HG02885 (cell line): ENCODE results near the gene AMPH.
"Not testable (repeated sequence)": the region's sequence is repeated elsewhere in the genome, so short reads cannot be mapped to it uniquely, and the experiment has no call there.

Source experiments
- ATAC-seq: cut with Tn5 transposase; IDR thresholded peaks from one replicate; pipeline ENCODE4 v1.9.1; 2021; ENCODE audit warnings: mild to moderate bottlenecking; ENCODE audit not compliant: unreplicated experiment, poor library complexity

Gene AMPH

GRCh38 chr7:38629651-38630510 lies 1.3 kb downstream of the AMPH start:
- no peak for ATAC-seq

- ATAC-seq, result no peak
Measured at GRCh38 chr7:38628630-38629385, 2.4 kb downstream of the AMPH start.

GRCh38 chr7:38625866-38626265 lies 5.3 kb downstream of the AMPH start:
- no peak for ATAC-seq

- no peak for ATAC-seq
Measured at GRCh38 chr7:38615665-38616064, 15.5 kb downstream of the AMPH start.

GRCh38 chr7:38607466-38607865 lies 23.7 kb downstream of the AMPH start:
- no peak for ATAC-seq

GRCh38 chr7:38600741-38601140 lies 30.4 kb downstream of the AMPH start:
- no peak for ATAC-seq

- ATAC-seq, result no peak
Measured at GRCh38 chr7:38594949-38595348, 36.2 kb downstream of the AMPH start.

- ATAC-seq, result no peak
Measured at GRCh38 chr7:38592737-38593288, 38.4 kb downstream of the AMPH start.

GRCh38 chr7:38585572-38586354 lies 45.4 kb downstream of the AMPH start:
- no peak for ATAC-seq

GRCh38 chr7:38584443-38585210 lies 46.5 kb downstream of the AMPH start:
- no peak for ATAC-seq

- no peak for ATAC-seq
Measured at GRCh38 chr7:38580485-38580884, 50.7 kb downstream of the AMPH start.

GRCh38 chr7:38574086-38574485 lies 57.1 kb downstream of the AMPH start:
- ATAC-seq, result no peak

- not testable (repeated sequence) for ATAC-seq
Measured at GRCh38 chr7:38571620-38572019, 59.6 kb downstream of the AMPH start.

GRCh38 chr7:38568497-38568896 lies 62.7 kb downstream of the AMPH start:
- ATAC-seq, result no peak

- no peak for ATAC-seq
Measured at GRCh38 chr7:38565289-38565688, 65.9 kb downstream of the AMPH start.

GRCh38 chr7:38563741-38564140 lies 67.4 kb downstream of the AMPH start:
- ATAC-seq, result no peak

- no peak for ATAC-seq
Measured at GRCh38 chr7:38561166-38561565, 70.0 kb downstream of the AMPH start.

GRCh38 chr7:38558761-38559345 lies 72.3 kb downstream of the AMPH start:
- no peak for ATAC-seq

- ATAC-seq, result no peak
Measured at GRCh38 chr7:38554586-38554985, 76.6 kb downstream of the AMPH start.
